ENCODE data around the gene RAB24.

The RAB24 gene

GRCh38 chr5:177300951-177301350, 2.6 kb downstream of the RAB24 start:
- no peak for TF ChIP-seq SIN3A (IDR thresholded peaks at IDR 0.05; ENCODE audit: borderline replicate concordance, insufficient read depth, low read length)
- no peak for TF ChIP-seq POLR2AphosphoS5 (IDR thresholded peaks at IDR 0.05; ENCODE audit: low read depth, low read length)
- no peak for TF ChIP-seq FOXP2 (optimal IDR thresholded peaks at IDR 0.05; ENCODE audit: borderline replicate concordance, extremely low read depth, extremely low read length, insufficient read depth)
- no peak for TF ChIP-seq TAF1 (IDR thresholded peaks at IDR 0.05; ENCODE audit: borderline replicate concordance, insufficient read depth, low read length)
- TF ChIP-seq REST (IDR thresholded peaks at IDR 0.05; ENCODE audit: insufficient read depth in 1 of 2, low read depth in 2 of 2, low read length in 2 of 2), result no peak

GRCh38 chr5:177300236-177300880, 3.2 kb downstream of the RAB24 start:
- 0 out of 2 replicates have a peak, but pooled peaks have one; percentile 11 for TF ChIP-seq TAF1 (IDR thresholded peaks at IDR 0.05; ENCODE audit: borderline replicate concordance, insufficient read depth, low read length)
- no peak; the same call in 1 of the 2 replicates for TF ChIP-seq POLR2AphosphoS5 (IDR thresholded peaks at IDR 0.05; ENCODE audit: low read depth, low read length)
- no peak for TF ChIP-seq FOXP2 (optimal IDR thresholded peaks at IDR 0.05; ENCODE audit: borderline replicate concordance, extremely low read depth, extremely low read length, insufficient read depth)
- no peak for TF ChIP-seq SIN3A (IDR thresholded peaks at IDR 0.05; ENCODE audit: borderline replicate concordance, insufficient read depth, low read length)
- TF ChIP-seq REST (IDR thresholded peaks at IDR 0.05; ENCODE audit: insufficient read depth in 1 of 2, low read depth in 2 of 2, low read length in 2 of 2), result no peak

- TF ChIP-seq SIN3A (IDR thresholded peaks at IDR 0.05; ENCODE audit: borderline replicate concordance, insufficient read depth, low read length), result no peak
- no peak for TF ChIP-seq FOXP2 (optimal IDR thresholded peaks at IDR 0.05; ENCODE audit: borderline replicate concordance, extremely low read depth, extremely low read length, insufficient read depth)
- TF ChIP-seq TAF1 (IDR thresholded peaks at IDR 0.05; ENCODE audit: borderline replicate concordance, insufficient read depth, low read length), result no peak
- no peak; the same call in 1 of the 2 replicates for TF ChIP-seq POLR2AphosphoS5 (IDR thresholded peaks at IDR 0.05; ENCODE audit: low read depth, low read length)
- no peak for TF ChIP-seq REST (IDR thresholded peaks at IDR 0.05; ENCODE audit: insufficient read depth in 1 of 2, low read depth in 2 of 2, low read length in 2 of 2)
Observed at GRCh38 chr5:177299697-177300096, 3.8 kb downstream of the RAB24 start.

- TF ChIP-seq SIN3A (IDR thresholded peaks at IDR 0.05; ENCODE audit: borderline replicate concordance, insufficient read depth, low read length) (no peak), TAF1 (IDR thresholded peaks at IDR 0.05; ENCODE audit: borderline replicate concordance, insufficient read depth, low read length) (no peak), POLR2AphosphoS5 (IDR thresholded peaks at IDR 0.05; ENCODE audit: low read depth, low read length) (no peak), FOXP2 (optimal IDR thresholded peaks at IDR 0.05; ENCODE audit: borderline replicate concordance, extremely low read depth, extremely low read length, insufficient read depth) (no peak), REST (IDR thresholded peaks at IDR 0.05; ENCODE audit: insufficient read depth in 1 of 2, low read depth in 2 of 2, low read length in 2 of 2) (no peak)
Observed at GRCh38 chr5:177297922-177298321, 5.6 kb downstream of the RAB24 start.

All from PFSK-1 (cell line).